SK-N-SH treated with all-trans-retinoic acid at 6 μM for 48 hours (cell line): ENCODE data around the gene SLC12A4.

ENCODE experiments used
- GLIS3 ChIP-seq: fragments of 250-450 bp; sonication (Bioruptor Pico); IDR thresholded peaks from 2 replicates; pipeline ENCODE4 v1.5.0; 2020; ENCODE audit warnings: mild to moderate bottlenecking, moderate library complexity
- ZC3H10 ChIP-seq: fragments of 250-450 bp; sonication (Bioruptor Pico); IDR thresholded peaks from 2 replicates; pipeline ENCODE4 v1.5.1; 2021; ENCODE audit warnings: mild to moderate bottlenecking, moderate library complexity

GRCh38 chr16:67988675-67989074, 20.2 kb upstream of the SLC12A4 start:
- no peak for TF ChIP-seq GLIS3 (CRISPR knock-in tag)
- no peak for TF ChIP-seq ZC3H10 (CRISPR knock-in tag)
